Mammary epithelial cell (primary cell): ENCODE measurements around the gene C6.

ENCODE experiments used
- CTCF ChIP-seq, 2 donors: IDR thresholded peaks in 1 of 2; conservative IDR thresholded peaks in 1 of 2; 2 replicates each; pipeline ENCODE4 v1.5.1; 2011 to 2012; ENCODE audit warnings: inconsistent platforms in 2 of 2, low read length in 2 of 2, mild to moderate bottlenecking in 2 of 2, control low read depth in 1 of 2, low read depth in 1 of 2; ENCODE audit not compliant: insufficient read depth in 1 of 2; ENCODE audit errors: extremely low read depth in 1 of 2
- EZH2 ChIP-seq: IDR thresholded peaks from 2 replicates; pipeline ENCODE4 v1.6.1; 2012; ENCODE audit warnings: low read length, inconsistent platforms, borderline replicate concordance

GRCh38 chr5:41240390-41240789, 27.1 kb upstream of the C6 start:
- no peak for TF ChIP-seq CTCF (conservative IDR thresholded peaks at IDR 0.05 in 1 of 2, IDR thresholded peaks at IDR 0.05 in 1 of 2; ENCODE audit: extremely low read depth in 1 of 2, insufficient read depth in 1 of 2, low read depth in 1 of 2, low read length in 2 of 2)
- TF ChIP-seq EZH2, result no peak
